GM12892 (cell line): Measurements from ENCODE around the gene CAPNS1.

Experiments used
- POLR2AphosphoS5 ChIP-seq: IDR thresholded peaks from 2 replicates; pipeline ENCODE4 v1.6.1; 2011; ENCODE audit warnings: low read depth, low read length, control low read depth
- TAF1 ChIP-seq: IDR thresholded peaks from 2 replicates; pipeline ENCODE4 v1.6.1; 2011; ENCODE audit warnings: low read depth, mild to moderate bottlenecking, control low read depth, low read length, borderline replicate concordance

DNA sequence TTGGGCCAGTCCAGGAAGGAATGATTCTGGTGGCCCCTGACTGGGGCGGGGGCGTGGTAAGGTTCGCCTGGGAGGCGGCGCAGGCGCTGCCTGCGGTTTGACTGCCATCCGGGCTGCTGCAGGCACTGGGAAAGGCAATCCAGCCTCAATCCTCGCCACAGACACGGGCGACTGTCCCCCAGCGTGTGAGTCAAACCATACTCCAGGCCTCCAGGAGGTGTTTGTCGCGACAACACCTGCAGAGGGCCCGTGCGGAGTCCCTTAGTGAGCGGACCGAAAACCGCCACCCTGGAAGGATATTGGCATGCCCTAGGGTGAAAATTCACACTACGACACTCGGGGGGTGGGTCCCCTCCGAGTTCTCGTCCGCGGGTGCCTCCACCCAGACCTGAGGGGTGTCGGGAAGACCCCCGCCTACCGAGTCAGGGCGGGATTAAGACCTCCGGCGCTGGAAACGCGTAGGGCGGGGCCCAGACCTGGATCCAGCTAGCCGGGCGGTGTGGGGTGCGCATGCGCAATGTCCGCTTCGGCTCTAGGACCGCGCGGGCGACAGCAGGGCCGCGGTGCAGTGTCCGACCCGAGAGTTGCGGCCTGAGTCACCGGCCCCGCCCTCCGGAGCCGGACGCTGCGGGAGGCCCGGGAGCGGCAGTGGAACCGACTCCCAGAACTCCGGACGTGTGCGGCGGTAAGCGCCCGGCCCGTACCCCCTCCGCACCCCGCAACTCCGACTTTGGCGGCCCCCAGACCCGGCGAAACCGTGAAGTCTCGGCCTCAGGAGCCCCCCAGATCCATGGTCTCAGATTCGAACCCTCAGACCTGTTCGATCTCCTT is at the start of gene CAPNS1:
- TF ChIP-seq POLR2AphosphoS5 = peak; percentile 65; the same call in 1 of the 2 replicates
- TF ChIP-seq TAF1 = peak; percentile 72
